Measurements from ENCODE around the gene POLR2J.

POLR2J gene

GRCh38 chr7:102473271-102473991 is 5.3 kb downstream of the POLR2J start:
- H2BK5ac ChIP-seq (ENCODE audit: low read depth, low read length, poor library complexity): no peak overlapping the region
- no peak overlapping the region for H3K14ac ChIP-seq (ENCODE audit: low read length)
- H4K8ac ChIP-seq (ENCODE audit: low read depth, low read length): no peak overlapping the region
- H3K36me3 ChIP-seq (ENCODE audit: control insufficient read depth in 1 of 2, insufficient read depth in 2 of 2, low read length in 2 of 2): peaks cover 36 to 51% of the 10 kb centered on the region in 2 experiments
- no peak overlapping the region for H4K91ac ChIP-seq (ENCODE audit: low read depth, low read length)
- no peaks in the 10 kb centered on the region for H3K27me3 ChIP-seq (ENCODE audit: insufficient read depth, low read length)
- no peaks in the 10 kb centered on the region for H3K4me1 ChIP-seq (ENCODE audit: control insufficient read depth in 1 of 2, insufficient read depth in 2 of 2, low read length in 2 of 2)
- H3K79me2 ChIP-seq (ENCODE audit: control insufficient read depth, insufficient read depth, low read length, poor library complexity): no peaks in the 10 kb centered on the region
- H3K4ac ChIP-seq (ENCODE audit: low read depth, low read length): no peak overlapping the region
- H3K23ac ChIP-seq (ENCODE audit: low read length): no peak overlapping the region
- H3K4me3 ChIP-seq (ENCODE audit: low read depth, low read length): no peak overlapping the region
- no peaks in the 10 kb centered on the region for H3K79me1 ChIP-seq (ENCODE audit: low read length)
- H3K27ac ChIP-seq (ENCODE audit: low read depth, low read length): no peak overlapping the region
- no peak overlapping the region for H2BK120ac ChIP-seq (ENCODE audit: insufficient read depth, low read length, poor library complexity)
- no peak overlapping the region for H4K12ac ChIP-seq (ENCODE audit: low read depth, low read length)
- no peak overlapping the region for H2AK5ac ChIP-seq (ENCODE audit: low read length)
- WGBS (ENCODE audit: extremely low coverage, insufficient coverage, insufficient read length): no CpG with 5 or more reads among the region's 23 CpGs
- H3K9me3 ChIP-seq (ENCODE audit: insufficient read depth, low read depth, low read length): no peaks in the 10 kb centered on the region
- no peak overlapping the region for H3K9ac ChIP-seq (ENCODE audit: low read length)
- H2AFZ ChIP-seq (ENCODE audit: insufficient read depth, low read length, poor library complexity): no peak overlapping the region
- no peak overlapping the region for H3K4me2 ChIP-seq (ENCODE audit: low read length)
- H2BK12ac ChIP-seq (ENCODE audit: low read length): no peak overlapping the region
- DNase-seq: no peak
- H3K18ac ChIP-seq (ENCODE audit: low read length): no peak overlapping the region

- Histone ChIP-seq H3K79me1 (ENCODE audit: low read length) (no peaks in the 10 kb centered on the region), H4K8ac (ENCODE audit: low read depth, low read length) (no peak overlapping the region), H3K9ac (ENCODE audit: low read length) (no peak overlapping the region), H3K23ac (ENCODE audit: low read length) (no peak overlapping the region), H3K14ac (ENCODE audit: low read length) (no peak overlapping the region), H2BK5ac (ENCODE audit: low read depth, low read length, poor library complexity) (no peak overlapping the region), H2AK5ac (ENCODE audit: low read length) (no peak overlapping the region), H3K4ac (ENCODE audit: low read depth, low read length) (no peak overlapping the region), H3K4me1 (ENCODE audit: control insufficient read depth in 1 of 2, insufficient read depth in 2 of 2, low read length in 2 of 2) (no peaks in the 10 kb centered on the region), H3K4me3 (ENCODE audit: low read depth, low read length) (no peak overlapping the region), H3K4me2 (ENCODE audit: low read length) (no peak overlapping the region), H3K27me3 (ENCODE audit: insufficient read depth, low read length) (no peaks in the 10 kb centered on the region), H3K27ac (ENCODE audit: low read depth, low read length) (no peak overlapping the region), H3K18ac (ENCODE audit: low read length) (no peak overlapping the region), H3K36me3 (ENCODE audit: control insufficient read depth in 1 of 2, insufficient read depth in 2 of 2, low read length in 2 of 2) (peaks cover 47 to 61% of the 10 kb centered on the region in 2 experiments), H3K79me2 (ENCODE audit: control insufficient read depth, insufficient read depth, low read length, poor library complexity) (no peaks in the 10 kb centered on the region), H4K91ac (ENCODE audit: low read depth, low read length) (no peak overlapping the region), H2BK120ac (ENCODE audit: insufficient read depth, low read length, poor library complexity) (no peak overlapping the region), H2AFZ (ENCODE audit: insufficient read depth, low read length, poor library complexity) (no peak overlapping the region), H4K12ac (ENCODE audit: low read depth, low read length) (no peak overlapping the region), H3K9me3 (ENCODE audit: insufficient read depth, low read depth, low read length) (no peaks in the 10 kb centered on the region), H2BK12ac (ENCODE audit: low read length) (no peak overlapping the region)
- no peak for DNase-seq
- WGBS (ENCODE audit: extremely low coverage, insufficient coverage, insufficient read length): no CpG with 5 or more reads among the region's 31 CpGs
Measured at GRCh38 chr7:102472126-102473041, 6.3 kb downstream of the POLR2J start.

GRCh38 chr7:102471791-102472125 is 7.0 kb downstream of the POLR2J start:
- DNase-seq: no peak
- no peak overlapping the region for H4K12ac ChIP-seq (ENCODE audit: low read depth, low read length)
- no peaks in the 10 kb centered on the region for H3K79me1 ChIP-seq (ENCODE audit: low read length)
- H3K4ac ChIP-seq (ENCODE audit: low read depth, low read length): no peak overlapping the region
- no peak overlapping the region for H2AK5ac ChIP-seq (ENCODE audit: low read length)
- no peak overlapping the region for H3K9ac ChIP-seq (ENCODE audit: low read length)
- no peak overlapping the region for H2AFZ ChIP-seq (ENCODE audit: insufficient read depth, low read length, poor library complexity)
- no peak overlapping the region for H4K91ac ChIP-seq (ENCODE audit: low read depth, low read length)
- WGBS (ENCODE audit: extremely low coverage, insufficient coverage, insufficient read length): no CpG with 5 or more reads among the region's 6 CpGs
- H3K9me3 ChIP-seq (ENCODE audit: insufficient read depth, low read depth, low read length): no peaks in the 10 kb centered on the region
- H3K27ac ChIP-seq (ENCODE audit: low read depth, low read length): no peak overlapping the region
- H2BK12ac ChIP-seq (ENCODE audit: low read length): no peak overlapping the region
- H3K79me2 ChIP-seq (ENCODE audit: control insufficient read depth, insufficient read depth, low read length, poor library complexity): no peaks in the 10 kb centered on the region
- H3K4me3 ChIP-seq (ENCODE audit: low read depth, low read length): no peak overlapping the region
- H3K4me1 ChIP-seq (ENCODE audit: control insufficient read depth in 1 of 2, insufficient read depth in 2 of 2, low read length in 2 of 2): no peaks in the 10 kb centered on the region
- H3K23ac ChIP-seq (ENCODE audit: low read length): no peak overlapping the region
- no peak overlapping the region for H3K18ac ChIP-seq (ENCODE audit: low read length)
- no peak overlapping the region for H4K8ac ChIP-seq (ENCODE audit: low read depth, low read length)
- H3K36me3 ChIP-seq (ENCODE audit: control insufficient read depth in 1 of 2, insufficient read depth in 2 of 2, low read length in 2 of 2): peaks cover 49 to 64% of the 10 kb centered on the region in 2 experiments
- H2BK120ac ChIP-seq (ENCODE audit: insufficient read depth, low read length, poor library complexity): no peak overlapping the region
- no peaks in the 10 kb centered on the region for H3K27me3 ChIP-seq (ENCODE audit: insufficient read depth, low read length)
- no peak overlapping the region for H2BK5ac ChIP-seq (ENCODE audit: low read depth, low read length, poor library complexity)
- no peak overlapping the region for H3K4me2 ChIP-seq (ENCODE audit: low read length)
- no peak overlapping the region for H3K14ac ChIP-seq (ENCODE audit: low read length)

GRCh38 chr7:102469972-102470825 is 8.5 kb downstream of the POLR2J start:
- Histone ChIP-seq H3K27me3 (ENCODE audit: insufficient read depth, low read length) (no peaks in the 10 kb centered on the region), H3K23ac (ENCODE audit: low read length) (no peak overlapping the region), H3K27ac (ENCODE audit: low read depth, low read length) (no peak overlapping the region), H3K4ac (ENCODE audit: low read depth, low read length) (no peak overlapping the region), H3K18ac (ENCODE audit: low read length) (no peak overlapping the region), H2BK5ac (ENCODE audit: low read depth, low read length, poor library complexity) (no peak overlapping the region), H2AK5ac (ENCODE audit: low read length) (no peak overlapping the region), H4K8ac (ENCODE audit: low read depth, low read length) (no peak overlapping the region), H4K91ac (ENCODE audit: low read depth, low read length) (no peak overlapping the region), H3K36me3 (ENCODE audit: control insufficient read depth in 1 of 2, insufficient read depth in 2 of 2, low read length in 2 of 2) (peaks cover 50 to 64% of the 10 kb centered on the region in 2 experiments), H3K4me2 (ENCODE audit: low read length) (no peak overlapping the region), H3K79me2 (ENCODE audit: control insufficient read depth, insufficient read depth, low read length, poor library complexity) (peaks cover under 1% of the 10 kb centered on the region), H4K12ac (ENCODE audit: low read depth, low read length) (no peak overlapping the region), H3K4me1 (ENCODE audit: control insufficient read depth in 1 of 2, insufficient read depth in 2 of 2, low read length in 2 of 2) (peaks cover 3 to 7% of the 10 kb centered on the region in 2 experiments), H3K4me3 (ENCODE audit: low read depth, low read length) (no peak overlapping the region), H2AFZ (ENCODE audit: insufficient read depth, low read length, poor library complexity) (no peak overlapping the region), H3K14ac (ENCODE audit: low read length) (no peak overlapping the region), H2BK120ac (ENCODE audit: insufficient read depth, low read length, poor library complexity) (no peak overlapping the region), H3K79me1 (ENCODE audit: low read length) (peaks cover under 1% of the 10 kb centered on the region), H3K9me3 (ENCODE audit: insufficient read depth, low read depth, low read length) (no peaks in the 10 kb centered on the region), H3K9ac (ENCODE audit: low read length) (no peak overlapping the region), H2BK12ac (ENCODE audit: low read length) (no peak overlapping the region)
- WGBS (ENCODE audit: extremely low coverage, insufficient coverage, insufficient read length): no CpG with 5 or more reads among the region's 20 CpGs
- DNase-seq: no peak
